Posterior cingulate gyrus (tissue), 11 donors: ENCODE data around the gene RIN3.
A peak's percentile ranks its signal among the peaks of the same experiment; 100 is the strongest.
"Not testable (repeated sequence)": the region's sequence is repeated elsewhere in the genome, so short reads cannot be mapped to it uniquely, and the experiment has no call there.

Experiments used
- DNase-seq, 10 donors: peaks; one replicate each; pipeline versions ENCODE4 v3.0.0 to v3.0.0-alpha.2; 2020 to 2021; ENCODE audit warnings: mixed read lengths in 3 of 10
- intact Hi-C: fragments of 100-400 bp; cut with DNase I; formaldehyde crosslinking; loops from one replicate; pipeline ENCODE4 v1.15.1; 2023

Gene RIN3

GRCh38 chr14:92638266-92638665, 124.7 kb downstream of the RIN3 start:
- no peak for DNase-seq
- intact Hi-C loops, result no loop called here

GRCh38 chr14:92638904-92639303, 125.3 kb downstream of the RIN3 start:
- intact Hi-C loops, result no loop called here
- peak in 1 of 10 donors; percentile 37 for DNase-seq

- DNase-seq, result peak in 1 of 10 donors; percentile 41
- intact Hi-C loops, result not testable (repeated sequence)
These were observed 126.0 kb downstream of the RIN3 start for GRCh38 chr14:92639472-92640117.

- peak in 1 of 10 donors; percentile 39 for DNase-seq
- intact Hi-C loops, result no loop called here
These were observed 127.7 kb downstream of the RIN3 start for GRCh38 chr14:92641306-92641705.

- no peak for DNase-seq
- intact Hi-C loops, result no loop called here
These were observed 130.8 kb downstream of the RIN3 start for GRCh38 chr14:92644171-92644969.

- peak in 1 of 10 donors; percentile 57 for DNase-seq
- intact Hi-C loops, result no loop called here
These were observed 131.5 kb downstream of the RIN3 start for GRCh38 chr14:92644970-92645515.

- intact Hi-C loops, result no loop called here
- DNase-seq, result no peak
These were observed 132.4 kb downstream of the RIN3 start for GRCh38 chr14:92645841-92646478.

- intact Hi-C loops, result no loop called here
- DNase-seq, result peak in 1 of 10 donors; percentile 36
These were observed 133.6 kb downstream of the RIN3 start for GRCh38 chr14:92646952-92647796.

- intact Hi-C loops, result no loop called here
- DNase-seq, result peak in 2 of 10 donors; percentile 42 to 69
These were observed 134.3 kb downstream of the RIN3 start for GRCh38 chr14:92647797-92648279.

GRCh38 chr14:92649066-92649465, 135.5 kb downstream of the RIN3 start:
- DNase-seq, result peak in 2 of 10 donors; percentile 49 to 60
- intact Hi-C loops, result no loop called here

- intact Hi-C loops, result no loop called here
- DNase-seq, result peak in 7 of 10 donors; percentile 15 to 92 (median 66)
These were observed 136.5 kb downstream of the RIN3 start for GRCh38 chr14:92649934-92650545.

- intact Hi-C loops, result no loop called here
- peak in 3 of 10 donors; percentile 35 to 66 (median 49) for DNase-seq
These were observed 137.1 kb downstream of the RIN3 start for GRCh38 chr14:92650581-92651105.

- intact Hi-C loops, result no loop called here
- DNase-seq, result peak in 3 of 10 donors; percentile 73 to 90 (median 76)
These were observed 137.7 kb downstream of the RIN3 start for GRCh38 chr14:92651106-92651757.

- intact Hi-C loops, result no loop called here
- DNase-seq, result peak in 4 of 10 donors; percentile 23 to 78 (median 50)
These were observed 138.3 kb downstream of the RIN3 start for GRCh38 chr14:92651758-92652406.

GRCh38 chr14:92652413-92653151, 139.0 kb downstream of the RIN3 start:
- peak in 2 of 10 donors; percentile 54 to 55 for DNase-seq
- intact Hi-C loops, result no loop called here

GRCh38 chr14:92653162-92653651, 139.6 kb downstream of the RIN3 start:
- DNase-seq, result peak in 2 of 10 donors; percentile 42 to 72
- intact Hi-C loops, result no loop called here

GRCh38 chr14:92654239-92654901, 140.8 kb downstream of the RIN3 start:
- DNase-seq, result peak in 2 of 10 donors; percentile 40 to 45
- intact Hi-C loops, result no loop called here
